ENCODE measurements around the gene SLC25A2. TPM values are rescaled to one million over a fixed set of nuclear protein-coding genes. Genes with fewer than 3 reads are reported as not detected.

The SLC25A2 gene
- total and polyA plus RNA-seq, 2 of the 8 experiments (the other 6 are each of a cell fraction or from before 2014, with no cell fraction given) = not detected

DNA sequence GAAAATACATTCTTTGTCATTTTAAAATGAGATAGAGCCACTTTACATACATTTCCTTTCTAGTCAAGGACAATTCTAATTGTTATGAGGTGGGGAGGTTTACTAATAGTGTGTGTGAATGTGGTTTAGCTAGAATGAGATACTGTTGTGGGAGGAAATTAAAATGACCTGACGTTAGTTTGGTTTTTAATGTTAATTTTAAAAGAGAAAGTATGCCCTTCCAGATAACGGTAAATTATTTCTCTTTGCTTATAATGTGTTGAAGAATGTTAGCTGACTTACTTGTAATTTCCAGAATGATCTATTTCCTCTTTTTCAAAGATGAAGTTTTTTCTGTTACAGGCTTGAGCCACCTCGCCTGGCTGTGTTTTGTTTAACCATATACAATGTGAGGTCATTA is 18.4 kb upstream of the SLC25A2 start (continued):
- TF ChIP-seq POLR2AphosphoS5 (IDR thresholded peaks at IDR 0.05; ENCODE audit: low read depth, low read length) (no peak), KDM1A (IDR thresholded peaks at IDR 0.05; ENCODE audit: borderline replicate concordance, low read length) (no peak)

All from H1 (cell line).